GM12874 (cell line): ENCODE data around the gene ZBED4.

ENCODE experiments used
- TF ChIP-seq, protein P1 (sequence below): IDR thresholded peaks from 2 replicates; pipeline ENCODE4 v1.5.1; 2011; ENCODE audit warnings: low read depth, mild to moderate bottlenecking, control low read depth, low read length, moderate library complexity; ENCODE audit not compliant: insufficient read depth

The ZBED4 gene

DNA sequence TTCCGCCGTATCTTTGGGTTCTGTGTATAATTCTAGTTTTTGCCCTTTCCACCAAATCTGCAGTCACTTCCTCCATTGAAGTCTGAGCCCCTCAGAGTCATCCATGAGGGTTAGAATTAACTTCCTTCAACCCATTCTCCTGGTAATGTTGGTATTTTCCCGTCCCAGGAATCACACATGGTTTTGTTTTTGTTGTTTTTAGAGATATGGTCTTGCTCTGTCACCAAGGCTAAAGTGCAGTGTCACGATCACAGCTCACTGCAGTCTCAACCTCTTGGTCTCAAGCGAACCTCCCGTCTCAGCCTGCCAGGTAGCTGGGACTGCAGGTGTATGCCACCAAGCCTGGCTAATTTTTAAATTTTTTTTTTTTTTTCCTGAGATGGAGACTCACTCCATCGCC, 18.7 kb downstream of the ZBED4 start:
- TF ChIP-seq, protein P1, sequence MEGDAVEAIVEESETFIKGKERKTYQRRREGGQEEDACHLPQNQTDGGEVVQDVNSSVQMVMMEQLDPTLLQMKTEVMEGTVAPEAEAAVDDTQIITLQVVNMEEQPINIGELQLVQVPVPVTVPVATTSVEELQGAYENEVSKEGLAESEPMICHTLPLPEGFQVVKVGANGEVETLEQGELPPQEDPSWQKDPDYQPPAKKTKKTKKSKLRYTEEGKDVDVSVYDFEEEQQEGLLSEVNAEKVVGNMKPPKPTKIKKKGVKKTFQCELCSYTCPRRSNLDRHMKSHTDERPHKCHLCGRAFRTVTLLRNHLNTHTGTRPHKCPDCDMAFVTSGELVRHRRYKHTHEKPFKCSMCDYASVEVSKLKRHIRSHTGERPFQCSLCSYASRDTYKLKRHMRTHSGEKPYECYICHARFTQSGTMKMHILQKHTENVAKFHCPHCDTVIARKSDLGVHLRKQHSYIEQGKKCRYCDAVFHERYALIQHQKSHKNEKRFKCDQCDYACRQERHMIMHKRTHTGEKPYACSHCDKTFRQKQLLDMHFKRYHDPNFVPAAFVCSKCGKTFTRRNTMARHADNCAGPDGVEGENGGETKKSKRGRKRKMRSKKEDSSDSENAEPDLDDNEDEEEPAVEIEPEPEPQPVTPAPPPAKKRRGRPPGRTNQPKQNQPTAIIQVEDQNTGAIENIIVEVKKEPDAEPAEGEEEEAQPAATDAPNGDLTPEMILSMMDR: no peak

DNA sequence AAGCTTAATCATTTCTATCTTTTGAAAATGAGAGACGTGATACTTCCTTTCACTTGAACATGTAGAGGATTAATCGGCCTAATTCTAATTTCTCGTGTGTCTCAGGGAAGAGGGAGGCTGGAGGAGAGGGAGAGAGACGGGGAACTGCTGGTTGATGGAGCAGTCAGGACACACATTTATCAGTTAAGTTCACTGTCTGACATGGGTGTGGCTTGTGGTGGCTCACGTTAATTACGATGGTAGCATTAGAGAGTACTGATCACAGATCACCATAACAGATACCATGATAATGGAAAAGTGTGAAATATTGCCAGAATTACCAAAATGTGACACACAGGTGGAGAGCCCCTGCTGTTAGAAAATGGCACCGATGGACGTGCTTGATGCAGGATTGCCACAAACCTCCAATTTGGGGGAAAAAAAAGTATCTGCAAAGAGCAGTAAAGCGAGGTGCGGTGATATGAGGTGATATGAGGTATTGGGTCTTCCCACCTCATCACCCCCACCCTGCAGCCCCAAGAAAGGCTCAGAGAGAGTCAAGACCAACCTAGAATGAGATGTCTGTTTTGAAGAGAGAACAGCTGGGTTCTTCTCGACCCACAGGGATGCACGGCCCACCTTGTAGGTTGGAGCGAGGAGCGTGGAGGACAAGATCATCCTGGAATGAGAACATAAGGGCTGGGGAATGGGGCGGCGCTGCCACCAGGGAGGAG, 19.7 kb downstream of the ZBED4 start:
- TF ChIP-seq, protein P1: no peak

DNA sequence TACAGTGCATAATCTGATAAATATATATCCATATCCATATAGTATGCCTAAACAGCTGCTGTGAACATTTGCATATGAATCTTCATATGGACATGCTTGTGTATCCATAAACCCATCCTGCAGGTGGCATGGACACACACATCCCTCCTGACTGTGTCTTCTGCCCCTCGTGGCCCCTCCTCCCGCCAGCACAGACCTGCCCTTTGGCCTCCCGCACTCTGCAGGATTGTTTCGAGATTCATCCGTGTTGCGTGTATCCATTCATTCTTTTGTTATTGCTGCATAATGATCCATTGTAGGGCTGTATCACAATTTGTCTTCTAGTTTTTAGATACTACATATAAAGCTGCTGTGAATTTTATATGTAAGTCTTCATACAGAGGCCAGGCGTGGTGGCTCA, 24.0 kb downstream of the ZBED4 start:
- TF ChIP-seq, protein P1: no peak

DNA sequence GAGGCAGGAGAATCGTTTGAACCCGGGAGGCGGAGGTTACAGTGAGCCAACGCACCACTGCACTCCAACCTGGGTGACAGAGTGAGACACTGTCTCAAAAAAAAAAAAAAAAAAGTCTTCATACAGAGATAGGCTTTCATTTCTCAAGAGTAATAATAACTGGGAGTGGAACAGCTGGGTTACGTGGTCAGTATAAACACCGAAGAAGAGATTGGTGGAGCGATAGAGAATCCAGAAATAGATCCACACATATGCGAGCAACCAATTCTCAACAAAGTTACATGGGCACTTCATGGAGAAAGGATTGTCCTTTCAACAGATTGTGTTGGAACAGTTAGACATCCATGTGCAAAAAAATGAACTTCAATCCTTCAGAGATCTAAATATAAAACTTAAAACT, 24.6 kb downstream of the ZBED4 start:
- TF ChIP-seq, protein P1: no peak

DNA sequence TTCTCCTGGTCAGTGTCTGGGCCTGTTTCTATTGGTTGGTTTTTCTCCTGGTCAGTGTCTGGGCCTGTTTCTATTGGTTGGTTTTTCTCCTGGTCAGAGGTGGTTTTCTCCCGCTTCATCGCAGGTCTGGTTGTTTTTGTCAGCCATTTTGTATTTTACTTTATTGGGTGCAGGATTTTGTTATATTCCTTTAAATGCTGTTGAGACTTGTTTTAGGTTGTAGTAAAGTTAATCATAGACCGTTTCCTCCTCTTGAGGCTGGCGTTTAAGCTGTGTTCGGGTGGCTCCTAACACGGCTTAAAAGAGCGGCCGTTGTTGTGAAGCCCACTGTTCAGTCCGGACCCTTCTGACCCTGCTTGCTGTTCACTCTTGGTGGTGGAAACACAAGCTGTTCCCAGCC, 26.2 kb downstream of the ZBED4 start:
- TF ChIP-seq, protein P1: no peak

DNA sequence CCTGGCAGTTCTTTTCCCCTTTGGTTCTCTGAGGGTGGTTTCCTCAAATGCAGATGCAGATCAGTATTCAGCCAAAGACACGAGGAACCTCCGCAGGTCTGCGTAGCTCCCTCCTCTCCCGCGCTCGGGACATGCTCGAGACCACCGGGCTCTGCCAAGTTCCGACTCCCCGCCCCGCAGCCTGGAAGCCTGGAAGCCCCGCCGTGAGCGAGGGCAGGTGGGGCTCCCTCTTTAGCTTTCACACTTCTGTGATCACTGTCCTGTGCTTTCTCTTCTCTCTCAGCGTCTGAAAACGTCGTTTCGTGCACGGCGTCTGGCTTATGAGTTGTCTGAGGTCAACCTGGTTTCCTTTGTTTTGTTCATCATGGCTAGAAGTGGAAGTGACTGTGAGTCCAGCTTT, 26.6 kb downstream of the ZBED4 start:
- TF ChIP-seq, protein P1: no peak

DNA sequence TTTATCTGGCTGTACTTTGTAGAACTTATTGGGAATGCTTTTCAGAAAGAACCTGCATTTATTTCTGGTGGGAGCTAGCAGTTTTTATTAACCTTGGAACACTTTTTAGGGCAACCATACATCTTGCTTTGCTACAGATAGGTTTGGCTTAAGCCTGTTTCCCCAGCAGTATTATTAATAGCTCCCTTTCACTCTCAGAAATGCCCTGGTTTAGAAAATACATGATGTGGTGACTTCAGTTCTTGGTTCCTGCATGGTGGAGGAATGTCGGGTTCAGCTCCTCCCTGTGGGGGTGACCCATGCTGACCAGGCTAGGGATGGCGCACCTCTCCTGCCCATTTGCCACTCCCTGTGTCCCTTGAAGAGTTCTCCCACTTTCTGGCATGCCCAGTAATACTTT, 28.2 kb downstream of the ZBED4 start:
- TF ChIP-seq, protein P1: no peak
